Measurements from ENCODE around the gene HOXB8. TPM values are rescaled to one million over a fixed set of nuclear protein-coding genes. Genes with fewer than 3 reads are reported as not detected.

HOXB8 gene
- polyA plus RNA-seq, 2 donors, result not detected

DNA sequence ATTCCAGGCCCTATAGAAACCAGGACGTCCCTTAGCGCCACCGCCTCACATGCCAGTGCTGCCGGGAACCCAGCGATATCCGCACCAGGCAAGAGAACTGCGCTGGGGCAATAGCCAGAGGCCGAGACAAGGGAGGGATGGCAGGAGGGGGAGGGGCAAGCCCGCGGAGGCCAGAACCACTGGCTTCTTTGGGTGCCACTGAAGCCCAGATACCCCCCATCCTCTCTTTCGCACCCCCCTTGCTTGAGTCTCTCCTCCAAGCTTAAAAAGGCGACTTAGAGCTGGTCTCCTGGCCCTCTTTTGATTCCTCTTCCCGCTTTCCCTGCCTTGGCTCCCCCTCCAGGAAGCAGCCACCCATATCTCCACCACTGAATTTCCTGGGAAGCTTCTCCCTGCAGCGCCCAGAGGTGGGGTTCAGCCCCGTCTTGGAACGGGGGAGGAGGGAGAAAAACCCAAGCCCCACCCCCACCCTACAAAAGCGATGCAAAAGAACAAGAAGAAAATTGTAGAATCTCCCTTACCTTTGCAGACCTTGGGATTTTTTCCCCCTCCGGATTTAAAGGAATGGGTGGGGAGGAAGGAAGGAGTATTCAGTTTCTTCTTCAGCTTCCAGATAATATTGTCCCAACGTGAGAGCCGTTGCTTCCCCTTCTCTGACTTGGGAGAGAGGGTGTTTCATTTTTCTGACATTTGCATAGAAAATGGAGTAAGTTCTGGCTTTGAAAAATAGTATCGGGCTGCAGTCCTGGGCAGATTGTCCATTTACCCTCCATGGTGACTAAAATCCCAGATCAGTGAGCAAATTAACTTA, 10.9 kb downstream of the HOXB8 start:
- WGBS, 2 donors, result 11 to 17% methylated on average over 21 of the region's 21 CpGs
- H3K36me3 ChIP-seq (ENCODE audit: control insufficient read depth in 2 of 2, insufficient read depth in 2 of 2, low read length in 1 of 2), result no peaks in the 10 kb centered on the region
- H3K4me1 ChIP-seq (ENCODE audit: control insufficient read depth in 2 of 2, insufficient read depth in 2 of 2, low read length in 1 of 2), result no peaks in the 10 kb centered on the region
- peaks cover 3 to 25% of the 10 kb centered on the region in 2 donors for H3K27me3 ChIP-seq (ENCODE audit: control insufficient read depth in 1 of 2, insufficient read depth in 2 of 2, low read length in 2 of 2)
- H3K27ac ChIP-seq (ENCODE audit: low read depth in 2 of 2, low read length in 1 of 2), result no peak overlapping the region
- H3K4me3 ChIP-seq (ENCODE audit: low read depth in 1 of 2, low read length in 2 of 2), result no peak overlapping the region
- no peaks in the 10 kb centered on the region for H3K9me3 ChIP-seq (ENCODE audit: control insufficient read depth in 2 of 2, insufficient read depth in 1 of 2, low read depth in 1 of 2, low read length in 1 of 2)

GRCh38 chr17:48601539-48602425, 13.3 kb downstream of the HOXB8 start:
- H3K9me3 ChIP-seq (ENCODE audit: control insufficient read depth in 2 of 2, insufficient read depth in 1 of 2, low read depth in 1 of 2, low read length in 1 of 2), result no peaks in the 10 kb centered on the region
- peaks cover 0 to 4% of the 10 kb centered on the region in 2 donors for H3K4me1 ChIP-seq (ENCODE audit: control insufficient read depth in 2 of 2, insufficient read depth in 2 of 2, low read length in 1 of 2)
- H3K4me3 ChIP-seq (ENCODE audit: low read depth in 1 of 2, low read length in 2 of 2), result no peak overlapping the region
- WGBS, 2 donors, result 23 to 24% methylated on average over 35 of the region's 35 CpGs
- H3K36me3 ChIP-seq (ENCODE audit: control insufficient read depth in 2 of 2, insufficient read depth in 2 of 2, low read length in 1 of 2), result no peaks in the 10 kb centered on the region
- no peak overlapping the region for H3K27ac ChIP-seq (ENCODE audit: low read depth in 2 of 2, low read length in 1 of 2)
- peaks cover 3 to 29% of the 10 kb centered on the region in 2 donors for H3K27me3 ChIP-seq (ENCODE audit: control insufficient read depth in 1 of 2, insufficient read depth in 2 of 2, low read length in 2 of 2)

DNA sequence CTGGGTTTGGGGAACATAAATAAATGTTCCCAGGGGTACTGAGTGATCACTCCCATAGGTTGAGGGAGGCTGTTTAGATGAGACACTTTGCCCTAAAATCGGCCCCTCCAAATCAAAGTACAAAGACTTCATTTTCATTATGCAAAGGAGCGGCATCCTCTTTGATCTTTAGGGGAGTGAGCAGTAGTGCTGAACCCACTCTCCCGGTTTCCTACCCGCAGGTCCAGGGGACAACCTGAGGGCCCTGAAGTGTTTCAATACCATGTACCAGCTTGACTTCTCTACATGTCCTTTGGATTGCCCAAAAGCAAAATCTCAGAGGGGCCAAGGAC, 13.9 kb downstream of the HOXB8 start:
- Histone ChIP-seq H3K27me3 (ENCODE audit: control insufficient read depth in 1 of 2, insufficient read depth in 2 of 2, low read length in 2 of 2) (peaks cover 3 to 26% of the 10 kb centered on the region in 2 donors), H3K36me3 (ENCODE audit: control insufficient read depth in 2 of 2, insufficient read depth in 2 of 2, low read length in 1 of 2) (no peaks in the 10 kb centered on the region), H3K27ac (ENCODE audit: low read depth in 2 of 2, low read length in 1 of 2) (no peak overlapping the region), H3K9me3 (ENCODE audit: control insufficient read depth in 2 of 2, insufficient read depth in 1 of 2, low read depth in 1 of 2, low read length in 1 of 2) (no peaks in the 10 kb centered on the region), H3K4me1 (ENCODE audit: control insufficient read depth in 2 of 2, insufficient read depth in 2 of 2, low read length in 1 of 2) (peaks cover 0 to 7% of the 10 kb centered on the region in 2 donors), H3K4me3 (ENCODE audit: low read depth in 1 of 2, low read length in 2 of 2) (no peak overlapping the region)
- WGBS, 2 donors, result 47 to 61% methylated on average over 4 of the region's 4 CpGs

DNA sequence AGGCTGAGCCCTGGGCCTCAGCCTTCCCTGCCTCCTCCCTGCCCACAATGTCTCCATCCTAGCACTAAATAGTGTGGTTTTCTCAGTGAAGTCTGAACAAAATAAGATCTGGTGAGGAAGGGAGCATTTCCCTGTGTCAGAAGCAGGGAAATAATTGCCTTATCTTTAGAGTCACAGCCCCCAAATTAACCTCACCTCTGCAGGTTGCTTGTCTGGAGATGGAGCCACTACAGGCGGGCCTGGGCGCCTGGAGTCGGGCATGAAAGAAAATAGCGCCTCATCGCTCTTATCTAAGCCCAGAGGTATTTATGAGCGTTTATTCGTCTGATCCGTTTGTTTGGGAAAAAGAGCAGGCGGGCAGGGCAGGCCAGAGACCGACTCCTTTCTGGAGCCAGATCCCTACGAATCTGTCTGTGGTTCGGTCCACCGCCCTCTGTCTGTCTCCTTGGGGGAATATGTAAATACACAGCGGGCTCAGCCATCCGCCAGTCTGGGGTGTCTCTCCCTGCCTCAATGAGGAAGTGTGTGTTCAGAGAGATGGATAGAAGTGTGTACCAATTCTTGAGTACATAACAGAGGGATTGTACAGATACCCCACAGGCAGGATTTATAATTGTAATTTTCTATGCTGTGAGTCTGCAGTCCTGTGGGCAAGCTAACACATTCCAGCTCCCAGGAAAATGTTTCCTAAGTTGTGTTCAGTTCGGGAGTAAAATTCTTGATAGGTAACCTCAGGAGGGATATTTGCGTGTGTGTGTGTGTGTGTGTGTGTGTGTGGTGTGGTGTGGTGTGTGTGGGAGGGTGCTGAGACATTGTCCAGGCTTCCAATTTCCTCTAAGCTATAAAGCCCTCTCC, 14.6 kb downstream of the HOXB8 start:
- H3K36me3 ChIP-seq (ENCODE audit: control insufficient read depth in 2 of 2, insufficient read depth in 2 of 2, low read length in 1 of 2), result no peaks in the 10 kb centered on the region
- H3K27ac ChIP-seq (ENCODE audit: low read depth in 2 of 2, low read length in 1 of 2), result no peak overlapping the region
- 46 to 75% methylated on average over 17 of the region's 17 CpGs for WGBS, 2 donors
- peaks cover 3 to 29% of the 10 kb centered on the region in 2 donors for H3K27me3 ChIP-seq (ENCODE audit: control insufficient read depth in 1 of 2, insufficient read depth in 2 of 2, low read length in 2 of 2)
- no peak overlapping the region for H3K4me3 ChIP-seq (ENCODE audit: low read depth in 1 of 2, low read length in 2 of 2)
- H3K4me1 ChIP-seq (ENCODE audit: control insufficient read depth in 2 of 2, insufficient read depth in 2 of 2, low read length in 1 of 2), result peaks cover 0 to 9% of the 10 kb centered on the region in 2 donors
- no peaks in the 10 kb centered on the region for H3K9me3 ChIP-seq (ENCODE audit: control insufficient read depth in 2 of 2, insufficient read depth in 1 of 2, low read depth in 1 of 2, low read length in 1 of 2)

GRCh38 chr17:48599354-48599753, 15.7 kb downstream of the HOXB8 start:
- peaks cover 0 to 9% of the 10 kb centered on the region in 2 donors for H3K4me1 ChIP-seq (ENCODE audit: control insufficient read depth in 2 of 2, insufficient read depth in 2 of 2, low read length in 1 of 2)
- H3K27ac ChIP-seq (ENCODE audit: low read depth in 2 of 2, low read length in 1 of 2), result no peak overlapping the region
- H3K36me3 ChIP-seq (ENCODE audit: control insufficient read depth in 2 of 2, insufficient read depth in 2 of 2, low read length in 1 of 2), result no peaks in the 10 kb centered on the region
- WGBS, 2 donors, result 68 to 86% methylated on average over 5 of the region's 5 CpGs
- peaks cover 0 to 19% of the 10 kb centered on the region in 2 donors for H3K27me3 ChIP-seq (ENCODE audit: control insufficient read depth in 1 of 2, insufficient read depth in 2 of 2, low read length in 2 of 2)
- H3K9me3 ChIP-seq (ENCODE audit: control insufficient read depth in 2 of 2, insufficient read depth in 1 of 2, low read depth in 1 of 2, low read length in 1 of 2), result no peaks in the 10 kb centered on the region
- H3K4me3 ChIP-seq (ENCODE audit: low read depth in 1 of 2, low read length in 2 of 2), result no peak overlapping the region

- Histone ChIP-seq H3K4me1 (ENCODE audit: control insufficient read depth in 2 of 2, insufficient read depth in 2 of 2, low read length in 1 of 2) (peaks cover 0 to 9% of the 10 kb centered on the region in 2 donors), H3K27me3 (ENCODE audit: control insufficient read depth in 1 of 2, insufficient read depth in 2 of 2, low read length in 2 of 2) (peaks cover 0 to 18% of the 10 kb centered on the region in 2 donors), H3K9me3 (ENCODE audit: control insufficient read depth in 2 of 2, insufficient read depth in 1 of 2, low read depth in 1 of 2, low read length in 1 of 2) (no peaks in the 10 kb centered on the region), H3K36me3 (ENCODE audit: control insufficient read depth in 2 of 2, insufficient read depth in 2 of 2, low read length in 1 of 2) (no peaks in the 10 kb centered on the region), H3K4me3 (ENCODE audit: low read depth in 1 of 2, low read length in 2 of 2) (no peak overlapping the region), H3K27ac (ENCODE audit: low read depth in 2 of 2, low read length in 1 of 2) (no peak overlapping the region)
- 46 to 58% methylated on average over 7 of the region's 7 CpGs for WGBS, 2 donors
These were observed 16.4 kb downstream of the HOXB8 start for GRCh38 chr17:48598736-48599135.

- H3K36me3 ChIP-seq (ENCODE audit: control insufficient read depth in 2 of 2, insufficient read depth in 2 of 2, low read length in 1 of 2), result no peaks in the 10 kb centered on the region
- peak overlapping the region in 1 of 2 donors; percentile 15 for H3K27ac ChIP-seq (ENCODE audit: low read depth in 2 of 2, low read length in 1 of 2)
- H3K9me3 ChIP-seq (ENCODE audit: control insufficient read depth in 2 of 2, insufficient read depth in 1 of 2, low read depth in 1 of 2, low read length in 1 of 2), result no peaks in the 10 kb centered on the region
- 2 to 3% methylated on average over 68 of the region's 68 CpGs for WGBS, 2 donors
- peak overlapping the region; percentile 36 to 42 for H3K4me3 ChIP-seq (ENCODE audit: low read depth in 1 of 2, low read length in 2 of 2)
- H3K4me1 ChIP-seq (ENCODE audit: control insufficient read depth in 2 of 2, insufficient read depth in 2 of 2, low read length in 1 of 2), result peaks cover 0 to 14% of the 10 kb centered on the region in 2 donors
- H3K27me3 ChIP-seq (ENCODE audit: control insufficient read depth in 1 of 2, insufficient read depth in 2 of 2, low read length in 2 of 2), result peaks cover 0 to 20% of the 10 kb centered on the region in 2 donors
These were observed 17.1 kb downstream of the HOXB8 start for GRCh38 chr17:48597778-48598631.

GRCh38 chr17:48597528-48597777, 17.6 kb downstream of the HOXB8 start:
- WGBS, 2 donors, result 2 to 3% methylated on average over 16 of the region's 16 CpGs
- H3K4me3 ChIP-seq (ENCODE audit: low read depth in 1 of 2, low read length in 2 of 2), result peak overlapping the region; percentile 36 to 42

More at GRCh38 chr17:48597528-48597777, 17.6 kb downstream of the HOXB8 start:
- no peaks in the 10 kb centered on the region for H3K36me3 ChIP-seq (ENCODE audit: control insufficient read depth in 2 of 2, insufficient read depth in 2 of 2, low read length in 1 of 2)
- peaks cover 0 to 14% of the 10 kb centered on the region in 2 donors for H3K4me1 ChIP-seq (ENCODE audit: control insufficient read depth in 2 of 2, insufficient read depth in 2 of 2, low read length in 1 of 2)
- peaks cover 0 to 21% of the 10 kb centered on the region in 2 donors for H3K27me3 ChIP-seq (ENCODE audit: control insufficient read depth in 1 of 2, insufficient read depth in 2 of 2, low read length in 2 of 2)
- H3K9me3 ChIP-seq (ENCODE audit: control insufficient read depth in 2 of 2, insufficient read depth in 1 of 2, low read depth in 1 of 2, low read length in 1 of 2), result no peaks in the 10 kb centered on the region
- H3K27ac ChIP-seq (ENCODE audit: low read depth in 2 of 2, low read length in 1 of 2), result peak overlapping the region in 1 of 2 donors; percentile 15
